IPS-18c (cell line): Measurements from ENCODE around the gene GLP1R.

Source experiments
- H3K4me3 ChIP-seq: 2 replicates; pipeline ENCODE4 v1.7.0; 2013; ENCODE audit warnings: low read depth, mild to moderate bottlenecking, low read length, moderate library complexity; ENCODE audit not compliant: insufficient read depth
- H3K9me3 ChIP-seq: one replicate; pipeline ENCODE4 v1.6.1; 2013; ENCODE audit warnings: mild to moderate bottlenecking, low read length, moderate library complexity; ENCODE audit not compliant: control insufficient read depth, insufficient read depth

The GLP1R gene

DNA sequence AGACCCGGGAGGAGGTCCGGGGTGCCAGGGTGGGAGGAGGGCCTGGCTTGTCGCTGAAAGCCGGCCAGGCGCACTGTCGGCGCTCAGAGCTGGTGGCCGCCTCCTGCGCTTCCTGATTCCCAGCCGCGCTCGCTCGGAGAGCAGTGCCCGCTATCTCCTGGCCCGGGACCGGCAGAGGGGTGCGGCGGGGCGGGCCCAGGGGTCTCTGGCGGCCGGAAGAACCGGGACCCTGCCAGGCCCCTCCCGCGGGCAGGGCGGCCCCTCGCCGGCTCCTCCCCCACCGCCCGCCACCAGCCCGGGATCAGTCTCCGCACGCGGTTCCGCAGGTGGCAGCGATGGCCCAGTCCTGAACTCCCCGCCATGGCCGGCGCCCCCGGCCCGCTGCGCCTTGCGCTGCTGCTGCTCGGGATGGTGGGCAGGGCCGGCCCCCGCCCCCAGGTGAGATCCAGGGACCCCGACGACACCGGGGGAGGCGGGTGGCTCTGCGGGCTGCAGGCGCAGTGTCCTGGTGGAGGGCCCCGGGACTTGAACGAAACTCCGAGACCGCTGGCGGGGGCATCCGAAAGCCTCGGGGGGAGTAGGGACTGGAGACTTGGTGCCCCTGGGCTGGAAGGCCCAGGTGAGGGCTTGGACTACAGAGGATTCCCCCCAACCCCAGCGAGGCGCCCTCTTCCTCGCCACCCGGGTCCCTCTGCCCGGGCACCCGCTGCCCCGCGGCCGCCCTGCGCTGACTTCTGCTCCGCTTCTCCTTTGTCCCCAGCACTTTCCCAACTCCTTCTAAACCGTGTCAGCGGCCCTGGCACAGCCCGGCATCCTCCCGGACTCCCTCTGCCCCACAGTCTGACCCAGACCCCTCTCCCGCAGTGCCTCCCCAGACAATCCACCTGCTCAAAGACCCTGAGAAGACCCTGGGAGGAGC, at the start of gene GLP1R:
Gene GLP1R (plus strand): TSS at position 301 of the 919 bp plus-strand sequence. CDS start 60 bp downstream, at position 361.
- Histone ChIP-seq H3K4me3 (peak within 1 kb of the TSS; percentile 66), H3K9me3 (no peaks in the 10 kb centered on the region)

DNA sequence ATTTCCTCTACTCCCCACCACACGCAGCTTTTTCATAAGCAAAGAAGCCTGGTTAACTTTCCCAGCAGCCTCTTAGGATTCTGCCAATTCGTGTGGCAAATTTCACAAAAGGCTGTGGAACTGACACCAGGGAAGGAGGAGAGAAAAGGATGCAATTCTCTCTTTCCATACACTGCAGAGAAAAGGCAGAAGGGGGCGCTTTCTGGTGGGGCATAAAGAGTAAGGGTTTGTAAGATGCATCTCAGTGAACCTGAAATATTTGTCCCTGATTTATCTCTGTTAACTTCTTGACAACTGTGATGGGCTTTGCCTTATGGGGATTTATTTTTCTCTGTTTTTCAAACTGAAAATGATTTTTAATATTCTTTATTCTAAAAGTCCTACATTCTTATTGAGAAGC, 45.5 kb upstream of the GLP1R start:
- no peaks in the 10 kb centered on the region for H3K9me3 ChIP-seq
- H3K4me3 ChIP-seq = no peak overlapping the region

DNA sequence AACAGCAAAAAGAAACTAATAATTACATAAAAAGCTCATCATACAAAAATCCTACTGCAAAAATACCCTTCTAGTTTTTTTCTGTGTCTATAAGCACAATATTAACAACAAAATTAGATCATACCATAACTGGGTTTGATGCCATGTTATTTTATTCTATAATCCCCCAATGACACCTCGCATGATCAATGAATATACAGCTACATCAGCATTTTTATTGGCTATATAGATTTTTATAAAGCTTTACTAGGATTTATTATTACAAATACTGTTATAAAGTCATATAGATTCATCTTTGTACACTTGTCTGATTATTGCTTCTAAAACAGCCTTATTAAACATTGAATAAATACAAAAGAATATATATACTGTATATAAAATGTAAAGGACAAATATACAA, 45.1 kb upstream of the GLP1R start:
- H3K4me3 ChIP-seq = no peak overlapping the region
- no peaks in the 10 kb centered on the region for H3K9me3 ChIP-seq

DNA sequence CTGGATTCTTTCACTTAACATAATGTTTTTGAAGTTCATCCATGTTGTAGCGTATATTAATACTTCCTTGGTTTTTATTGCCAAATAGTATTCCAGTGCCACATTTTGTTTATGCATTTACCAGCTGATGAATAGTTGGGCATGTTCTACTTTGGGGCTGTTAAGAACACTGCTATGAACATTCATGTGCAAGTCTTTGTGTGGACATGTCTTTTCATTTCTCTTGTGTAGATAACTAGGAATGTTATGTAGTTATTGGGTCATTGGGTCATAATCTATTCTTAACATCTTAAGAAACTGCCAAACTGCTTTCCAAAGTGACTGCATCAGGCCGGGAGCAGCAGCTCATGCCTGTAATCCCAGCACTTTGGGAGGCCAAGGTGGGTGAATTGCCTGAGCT, 43.8 kb upstream of the GLP1R start:
- no peaks in the 10 kb centered on the region for H3K9me3 ChIP-seq
- H3K4me3 ChIP-seq = no peak overlapping the region

DNA sequence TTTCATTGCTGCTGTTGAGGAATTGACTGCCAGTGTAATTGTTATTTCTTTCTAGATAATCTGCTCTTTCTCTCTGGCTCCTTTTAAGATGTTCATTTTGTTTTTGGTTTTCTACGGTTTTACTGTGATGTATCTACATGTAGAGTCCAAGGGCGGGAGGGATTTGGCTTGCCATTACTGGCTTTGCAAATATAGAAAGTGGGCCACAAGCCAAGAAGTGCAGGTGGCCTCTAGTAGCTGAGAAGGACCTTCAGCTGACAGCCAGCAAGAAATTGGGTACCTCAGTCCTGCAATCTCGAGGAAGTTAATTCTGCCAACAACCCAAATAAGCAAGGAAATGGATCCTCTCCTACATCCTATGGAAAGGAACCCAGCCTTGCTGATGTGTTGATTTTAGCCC, 42.8 kb upstream of the GLP1R start:
- no peak overlapping the region for H3K4me3 ChIP-seq
- H3K9me3 ChIP-seq = no peaks in the 10 kb centered on the region

DNA sequence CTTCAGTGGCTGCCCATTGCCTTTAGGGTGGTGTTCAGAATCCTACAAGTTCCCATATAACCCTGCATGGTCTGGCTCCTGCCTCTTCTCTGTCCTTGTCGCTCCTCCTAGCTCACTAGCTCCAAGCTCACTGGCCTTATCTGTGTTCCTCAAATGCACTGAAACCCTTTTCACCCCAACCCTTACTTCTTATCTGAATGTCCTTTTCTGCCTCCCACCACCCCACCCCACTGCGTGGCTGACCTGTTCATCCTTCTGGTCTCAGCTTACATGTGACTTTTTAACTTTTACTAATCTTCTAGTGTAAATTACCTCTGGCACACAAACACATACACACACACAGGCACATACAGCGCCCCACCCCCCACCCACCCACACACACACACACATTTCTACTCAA, 41.0 kb upstream of the GLP1R start:
- Histone ChIP-seq H3K9me3 (no peaks in the 10 kb centered on the region), H3K4me3 (no peak overlapping the region)

DNA sequence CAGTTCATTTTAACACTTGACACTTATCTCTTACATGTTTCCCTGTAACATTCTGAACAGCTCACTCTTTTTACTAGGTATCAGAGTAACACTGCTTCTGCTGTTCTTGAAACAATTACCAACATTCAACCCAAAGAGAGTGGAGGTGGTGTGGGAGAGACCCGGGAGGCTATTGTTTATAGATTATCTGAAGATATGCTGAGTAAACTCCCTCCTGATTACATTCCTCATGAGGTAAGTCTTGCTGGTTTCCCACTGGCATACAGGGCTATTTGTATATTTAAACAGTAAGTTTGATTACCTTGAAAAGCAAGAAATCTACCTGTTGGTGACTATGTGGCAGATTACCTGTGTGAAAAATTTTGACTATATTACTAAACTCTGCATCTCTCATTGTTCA, 39.8 kb upstream of the GLP1R start:
- no peaks in the 10 kb centered on the region for H3K9me3 ChIP-seq
- no peak overlapping the region for H3K4me3 ChIP-seq

DNA sequence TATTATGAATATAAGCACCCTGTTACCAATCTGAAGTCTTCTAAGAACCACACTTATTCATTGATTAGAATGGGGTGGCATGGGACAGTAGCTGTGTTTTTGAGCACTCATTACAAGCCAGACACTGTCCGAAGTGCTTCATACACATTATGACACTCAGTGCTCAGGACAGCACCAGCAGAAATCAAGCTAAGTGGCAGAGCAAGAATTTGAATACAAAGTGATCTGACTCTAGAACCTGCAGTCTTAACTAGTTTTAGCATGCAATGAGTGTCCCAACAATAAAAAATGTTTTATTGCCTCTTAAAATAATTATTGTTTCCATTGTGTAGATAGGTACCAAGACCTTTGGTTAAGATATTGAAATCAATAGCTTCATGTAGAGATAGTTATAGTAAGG, 39.1 kb upstream of the GLP1R start:
- no peak overlapping the region for H3K4me3 ChIP-seq

DNA sequence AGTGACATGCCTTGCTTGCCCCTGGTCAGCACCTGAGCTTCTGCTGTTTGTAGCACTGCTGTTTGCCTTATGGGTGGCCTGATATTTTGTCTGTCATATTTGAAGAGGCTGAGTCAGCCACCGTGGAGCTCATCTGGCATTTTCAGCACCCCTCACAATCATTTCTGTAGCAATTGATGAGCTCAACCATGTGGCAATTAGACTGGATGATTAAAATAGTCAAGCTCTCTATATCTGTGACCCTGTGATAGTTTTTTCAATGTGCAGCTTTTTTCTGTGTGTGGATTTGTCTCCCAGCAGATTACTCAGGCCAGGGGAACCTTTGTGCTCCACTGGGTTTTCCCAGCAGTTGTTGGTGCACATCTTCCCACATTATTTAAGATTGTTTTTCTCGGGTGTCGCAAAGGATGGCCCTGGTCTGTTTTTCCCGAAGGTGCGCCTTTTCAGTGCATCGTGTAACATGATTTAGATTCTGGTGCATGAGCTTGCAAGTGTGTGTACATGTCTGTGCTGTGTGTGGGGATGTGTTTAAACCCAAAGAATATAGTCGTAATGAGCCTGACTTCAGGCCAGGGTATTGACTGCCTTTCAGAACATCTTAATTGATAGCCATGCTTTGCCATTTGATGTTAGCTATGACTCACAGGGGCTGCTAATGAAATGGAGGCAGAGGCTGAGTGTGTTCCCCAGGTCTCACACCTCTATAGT, 31.6 kb upstream of the GLP1R start:
- Histone ChIP-seq H3K9me3 (no peaks in the 10 kb centered on the region), H3K4me3 (no peak overlapping the region)

More for the DNA sequence above, 39.1 kb upstream of the GLP1R start:
- H3K9me3 ChIP-seq = no peaks in the 10 kb centered on the region

DNA sequence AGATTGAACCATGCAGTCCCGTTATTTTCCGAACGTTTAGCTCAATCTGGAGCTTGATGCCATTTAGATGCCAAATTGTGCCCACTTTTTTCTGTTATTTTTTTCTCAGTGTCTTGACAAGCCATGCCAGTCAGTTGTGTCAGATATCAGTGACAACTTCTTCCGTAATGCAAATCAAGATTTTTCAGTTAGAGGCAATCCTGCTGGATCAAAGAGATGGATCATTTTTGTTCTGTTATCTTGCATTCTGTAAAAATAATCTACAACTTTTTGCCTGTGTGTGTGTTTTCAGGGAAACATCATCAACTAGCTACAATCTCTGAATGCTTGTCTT, 31.1 kb upstream of the GLP1R start:
- Histone ChIP-seq H3K9me3 (no peaks in the 10 kb centered on the region), H3K4me3 (no peak overlapping the region)

DNA sequence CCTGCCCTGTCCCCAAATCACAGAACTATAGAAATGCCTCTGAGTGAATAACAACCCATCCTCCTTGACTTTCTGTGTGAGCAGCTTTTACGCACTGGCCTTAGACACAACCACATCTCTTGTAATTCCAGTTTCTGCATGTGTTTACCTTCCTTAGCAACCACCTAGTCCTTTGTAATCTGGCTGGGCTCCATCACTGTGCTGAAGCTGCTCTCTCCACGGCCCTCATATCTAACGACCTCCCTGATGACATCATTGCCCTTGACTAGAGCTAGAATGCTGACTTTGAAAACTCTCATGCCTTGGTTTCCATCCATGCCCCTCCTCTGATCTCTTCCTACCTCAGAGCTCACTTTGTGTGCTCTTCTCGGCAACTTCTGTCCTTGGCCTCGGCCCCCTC, 30.5 kb upstream of the GLP1R start:
- Histone ChIP-seq H3K4me3 (no peak overlapping the region), H3K9me3 (no peaks in the 10 kb centered on the region)

DNA sequence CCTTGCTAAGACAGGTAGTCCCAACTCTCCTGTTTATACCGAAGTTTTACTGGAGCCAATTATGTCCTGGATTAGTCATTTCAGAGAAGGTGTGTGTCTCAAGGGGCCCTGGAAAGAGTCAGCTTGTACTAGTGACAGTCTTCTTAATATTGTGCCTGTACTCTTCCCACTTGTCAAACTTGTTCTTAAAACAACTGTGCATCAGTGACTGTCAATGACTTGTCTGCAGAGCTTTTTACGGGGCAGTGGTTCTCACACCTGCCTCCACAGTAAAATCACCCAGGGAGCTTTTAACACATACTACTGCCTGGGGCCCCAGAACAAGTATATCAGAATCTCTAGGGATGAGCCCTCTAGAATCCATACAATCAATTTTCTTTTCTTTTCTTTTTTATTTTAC, 28.4 kb upstream of the GLP1R start:
- no peak overlapping the region for H3K4me3 ChIP-seq
- H3K9me3 ChIP-seq = no peaks in the 10 kb centered on the region

DNA sequence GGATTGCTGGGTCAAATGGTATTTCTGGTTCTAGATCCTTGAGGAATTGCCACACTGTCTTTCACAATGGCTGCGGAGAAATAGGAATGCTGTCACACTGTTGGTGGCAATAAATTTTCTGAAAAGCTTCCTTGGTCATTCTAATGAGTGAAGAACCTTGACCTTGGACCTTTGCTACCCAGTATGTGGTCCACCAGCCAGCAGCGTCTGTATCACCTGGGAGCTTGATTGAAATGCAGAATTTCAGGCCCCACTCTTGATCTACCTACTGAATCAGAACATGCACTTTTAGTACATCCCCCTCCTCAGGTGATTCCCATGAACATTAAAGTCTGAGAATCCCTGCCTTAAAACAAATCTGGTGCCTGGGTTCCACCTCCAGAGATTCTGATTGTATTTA, 27.5 kb upstream of the GLP1R start:
- no peak overlapping the region; the same call in 1 of the 2 replicates for H3K4me3 ChIP-seq
- no peaks in the 10 kb centered on the region for H3K9me3 ChIP-seq

DNA sequence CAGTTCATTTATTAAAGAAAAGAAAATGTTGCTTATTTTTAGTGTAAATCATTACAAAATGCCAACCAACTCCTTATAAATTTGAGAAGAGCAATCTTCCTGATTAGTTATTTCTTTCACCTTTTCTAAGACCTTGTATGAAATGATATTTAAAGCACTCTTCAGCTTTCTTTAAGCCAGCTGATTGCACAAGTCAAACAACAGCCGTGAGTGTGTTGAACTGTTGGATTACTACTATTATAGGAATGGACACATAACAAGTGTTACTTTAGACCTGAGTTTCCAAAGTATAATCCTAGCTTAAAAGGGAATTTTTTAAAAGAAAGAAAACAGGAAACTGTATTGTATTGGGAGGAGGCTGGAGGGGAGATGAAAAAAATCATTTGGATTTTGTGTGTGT, 26.8 kb upstream of the GLP1R start:
- Histone ChIP-seq H3K9me3 (no peaks in the 10 kb centered on the region), H3K4me3 (no peak overlapping the region)

DNA sequence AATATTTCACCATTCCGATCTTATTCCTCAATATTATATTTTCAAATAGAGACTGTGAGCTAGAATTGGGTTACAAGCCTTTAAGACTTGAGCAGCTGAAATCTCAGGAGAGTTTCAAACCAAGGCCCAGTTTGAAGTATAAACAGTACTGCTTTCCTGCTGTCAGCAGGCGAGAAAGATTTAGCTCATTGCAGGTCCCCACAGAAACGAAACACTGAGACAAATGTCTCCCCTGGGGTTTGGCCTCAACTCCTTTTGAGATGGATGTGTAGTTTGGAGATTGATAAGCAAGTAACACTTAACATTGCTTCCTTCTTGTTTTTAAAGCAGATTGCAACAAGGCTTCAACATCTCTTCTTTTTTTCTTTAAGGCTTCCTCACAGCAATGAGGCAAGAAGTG, 22.4 kb upstream of the GLP1R start:
- no peak overlapping the region for H3K4me3 ChIP-seq
- H3K9me3 ChIP-seq = no peaks in the 10 kb centered on the region

DNA sequence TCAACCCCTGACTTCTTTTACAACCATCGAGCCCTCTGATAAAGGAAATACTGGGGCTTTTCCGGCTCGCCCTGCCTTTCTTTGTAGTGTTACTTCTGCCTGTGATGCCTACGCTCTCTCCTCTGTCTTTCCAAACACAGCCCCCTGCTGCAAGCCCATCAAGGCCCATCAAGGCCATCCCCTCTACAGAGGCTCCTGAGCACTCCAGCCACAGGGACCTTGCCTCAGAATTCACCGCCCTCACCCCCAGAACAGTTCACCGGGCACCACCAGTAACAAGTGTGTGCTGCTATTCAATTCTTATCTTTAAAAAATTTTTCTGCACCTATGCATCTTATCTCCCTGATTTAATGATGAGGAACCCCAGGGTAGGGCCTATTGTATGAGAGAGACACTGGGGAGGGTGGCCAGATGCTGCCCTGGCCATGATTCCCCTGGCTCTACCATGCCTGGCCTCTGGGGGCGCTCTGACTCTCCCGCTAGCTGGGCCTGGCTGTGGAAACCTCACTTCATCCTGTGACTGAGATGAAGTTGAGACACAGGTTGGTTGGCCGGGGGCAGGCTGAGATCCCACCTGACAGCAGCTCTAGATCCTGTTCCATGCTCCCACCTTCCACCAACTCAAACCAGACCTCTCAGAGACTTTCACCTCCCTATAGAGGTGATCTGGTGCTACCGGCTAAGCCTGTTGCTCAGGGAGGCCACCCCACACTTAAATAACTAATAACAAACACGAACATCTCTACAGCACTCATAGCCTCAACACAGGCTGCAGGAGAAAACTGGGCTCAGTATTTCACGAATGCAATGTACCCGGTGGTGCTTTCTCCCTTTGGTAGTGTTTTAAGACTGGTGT, 19.2 kb upstream of the GLP1R start:
- Histone ChIP-seq H3K4me3 (no peak overlapping the region), H3K9me3 (no peaks in the 10 kb centered on the region)

DNA sequence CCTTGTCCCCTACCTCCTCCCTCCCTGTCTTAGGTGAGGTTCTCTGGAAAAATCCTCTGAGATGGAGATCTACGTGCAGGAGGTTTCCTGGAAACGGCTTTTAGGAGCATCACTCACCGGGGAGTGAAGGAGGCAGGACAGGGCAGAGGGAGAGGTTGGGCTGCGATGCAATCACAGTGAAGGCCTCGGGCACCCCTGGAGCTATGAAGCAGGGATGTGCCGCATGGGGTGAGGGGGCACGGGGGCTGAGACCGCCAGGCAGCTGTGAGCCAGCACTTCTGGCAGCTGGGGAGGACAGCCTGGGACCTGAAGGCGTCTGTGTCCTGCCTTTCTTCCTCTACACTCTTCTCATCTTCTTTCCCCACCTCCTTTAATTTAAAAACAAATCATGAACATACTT, 12.9 kb upstream of the GLP1R start:
- Histone ChIP-seq H3K4me3 (no peak overlapping the region), H3K9me3 (no peaks in the 10 kb centered on the region)

DNA sequence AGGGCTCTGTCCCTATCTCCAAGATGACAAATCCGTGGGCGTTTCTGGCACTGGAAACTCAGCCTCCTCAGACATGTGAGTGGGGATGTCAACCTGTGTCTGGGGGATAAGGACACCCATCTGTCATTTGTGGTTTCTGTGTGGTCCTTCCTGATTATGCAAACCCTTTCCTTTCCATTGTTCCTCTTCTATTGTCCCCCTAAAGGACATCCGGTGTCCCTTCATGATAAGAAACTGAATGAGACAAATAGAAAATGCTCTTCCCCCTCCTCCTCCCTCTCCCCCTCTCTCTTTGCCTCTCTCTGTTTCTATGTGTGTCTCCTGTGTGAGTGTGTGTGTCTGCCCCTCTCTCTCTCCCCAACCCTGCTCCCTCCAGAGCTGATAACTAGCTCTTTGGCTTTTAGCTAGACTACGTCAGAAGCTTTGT, 11.5 kb upstream of the GLP1R start:
- no peak overlapping the region for H3K4me3 ChIP-seq
- H3K9me3 ChIP-seq = no peaks in the 10 kb centered on the region
